ENCODE data around the gene SLC27A5. TPM values are rescaled to one million over a fixed set of nuclear protein-coding genes. Genes with fewer than 3 reads are reported as not detected.
"Not testable (repeated sequence)": the region's sequence is repeated elsewhere in the genome, so short reads cannot be mapped to it uniquely, and the experiment has no call there.

Gene SLC27A5
- total and polyA plus RNA-seq, 2 donors (not counting 3 experiments of a cell fraction or from before 2014, with no cell fraction given): 7.1 to 16.0 TPM

DNA sequence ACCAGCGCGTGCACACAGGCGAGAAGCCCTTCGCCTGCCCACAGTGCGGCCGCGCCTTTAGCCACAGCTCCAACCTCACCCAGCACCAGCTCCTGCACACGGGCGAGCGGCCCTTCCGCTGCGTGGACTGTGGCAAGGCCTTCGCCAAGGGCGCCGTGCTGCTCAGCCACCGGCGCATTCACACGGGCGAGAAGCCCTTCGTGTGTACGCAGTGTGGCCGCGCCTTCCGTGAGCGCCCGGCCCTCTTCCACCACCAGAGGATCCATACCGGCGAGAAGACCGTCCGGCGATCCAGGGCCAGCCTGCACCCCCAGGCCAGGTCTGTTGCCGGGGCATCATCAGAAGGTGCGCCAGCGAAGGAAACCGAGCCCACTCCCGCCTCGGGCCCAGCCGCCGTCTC is 40.1 kb downstream of the SLC27A5 start:
- CTCF ChIA-PET: no interaction called here

GRCh38 chr19:58470837-58471543 is 40.8 kb downstream of the SLC27A5 start:
- H3K9me1 ChIP-seq (replicated peaks; ENCODE audit: control insufficient read depth, extremely low read depth, insufficient read depth, low read length); H3K4me2 ChIP-seq (ENCODE audit: insufficient read depth, low read length); POLR2A ChIA-PET; dilution Hi-C loops (cut with MboI; ENCODE audit: extremely low pct_ligation_motif_present, low sequenced_read_pairs); H3K27ac ChIP-seq (ENCODE audit: insufficient read depth, low read depth, low read length); H3K79me2 ChIP-seq (ENCODE audit: control insufficient read depth, insufficient read depth, low read length); H3K27me3 ChIP-seq (ENCODE audit: control insufficient read depth in 2 of 2, insufficient read depth in 2 of 2, low read length in 2 of 2); H2AFZ ChIP-seq (ENCODE audit: low read depth, low read length); H4K20me1 ChIP-seq (replicated peaks; ENCODE audit: control insufficient read depth, extremely low read depth, insufficient read depth, low read length); H3K4me1 ChIP-seq (ENCODE audit: control insufficient read depth, extremely low read depth, insufficient read depth, low read length); BruUV-seq (replicated peaks); FAIRE-seq; H3K9ac ChIP-seq (replicated peaks; ENCODE audit: extremely low read depth, insufficient read depth, low read length); H3K4me3 ChIP-seq (replicated peaks in 1 of 3; ENCODE audit: insufficient read depth in 1 of 3, low read depth in 1 of 3, low read length in 3 of 3); H3K9me3 ChIP-seq (replicated peaks; ENCODE audit: control insufficient read depth, insufficient read depth, low read length); intact Hi-C loops (cut with micrococcal nuclease); DNase-seq (ENCODE audit: low read depth, low spot score); CTCF ChIA-PET: not testable (repeated sequence)
- peaks cover 4 to 22% of the 10 kb centered on the region in 2 experiments for H3K36me3 ChIP-seq (ENCODE audit: control insufficient read depth in 2 of 2, extremely low read depth in 1 of 2, insufficient read depth in 2 of 2, low read length in 2 of 2)

More for the DNA sequence above, 40.1 kb downstream of the SLC27A5 start:
- no TSS peak for BruUV-seq (replicated peaks)
- H3K4me3 ChIP-seq (replicated peaks in 1 of 3; ENCODE audit: insufficient read depth in 1 of 3, low read depth in 1 of 3, low read length in 3 of 3): no peak overlapping the region
- DNase-seq (ENCODE audit: low read depth, low spot score) (no peak), FAIRE-seq (no peak)
- dilution Hi-C loops (cut with MboI; ENCODE audit: extremely low pct_ligation_motif_present, low sequenced_read_pairs): no loop called here
- no peaks in the 10 kb centered on the region for H4K20me1 ChIP-seq (replicated peaks; ENCODE audit: control insufficient read depth, extremely low read depth, insufficient read depth, low read length)
- no peaks in the 10 kb centered on the region for H3K9me1 ChIP-seq (replicated peaks; ENCODE audit: control insufficient read depth, extremely low read depth, insufficient read depth, low read length)
- H3K4me1 ChIP-seq (ENCODE audit: control insufficient read depth, extremely low read depth, insufficient read depth, low read length): peaks cover 10% of the 10 kb centered on the region
- no peaks in the 10 kb centered on the region for H3K27me3 ChIP-seq (ENCODE audit: control insufficient read depth in 2 of 2, insufficient read depth in 2 of 2, low read length in 2 of 2)
- H2AFZ ChIP-seq (ENCODE audit: low read depth, low read length): no peak overlapping the region
- H3K79me2 ChIP-seq (ENCODE audit: control insufficient read depth, insufficient read depth, low read length): peaks cover 10% of the 10 kb centered on the region
- peaks cover 4 to 22% of the 10 kb centered on the region in 2 experiments for H3K36me3 ChIP-seq (ENCODE audit: control insufficient read depth in 2 of 2, extremely low read depth in 1 of 2, insufficient read depth in 2 of 2, low read length in 2 of 2)
- POLR2A ChIA-PET: no interaction called here
- intact Hi-C loops (cut with micrococcal nuclease): no loop called here
- no peak overlapping the region for H3K27ac ChIP-seq (ENCODE audit: insufficient read depth, low read depth, low read length)
- no peak overlapping the region for H3K9ac ChIP-seq (replicated peaks; ENCODE audit: extremely low read depth, insufficient read depth, low read length)
- H3K4me2 ChIP-seq (ENCODE audit: insufficient read depth, low read length): no peak overlapping the region
- TF ChIP-seq MYC (IDR thresholded peaks at IDR 0.05; ENCODE audit: low read depth, low read length): no peak
- TF ChIP-seq POLR2AphosphoS5 (IDR thresholded peaks at IDR 0.05; ENCODE audit: insufficient read depth, low read depth, low read length): no peak
- no peak for TF ChIP-seq POLR2A (IDR thresholded peaks at IDR 0.05; ENCODE audit: low read depth, low read length)
- TF ChIP-seq, protein P1, sequence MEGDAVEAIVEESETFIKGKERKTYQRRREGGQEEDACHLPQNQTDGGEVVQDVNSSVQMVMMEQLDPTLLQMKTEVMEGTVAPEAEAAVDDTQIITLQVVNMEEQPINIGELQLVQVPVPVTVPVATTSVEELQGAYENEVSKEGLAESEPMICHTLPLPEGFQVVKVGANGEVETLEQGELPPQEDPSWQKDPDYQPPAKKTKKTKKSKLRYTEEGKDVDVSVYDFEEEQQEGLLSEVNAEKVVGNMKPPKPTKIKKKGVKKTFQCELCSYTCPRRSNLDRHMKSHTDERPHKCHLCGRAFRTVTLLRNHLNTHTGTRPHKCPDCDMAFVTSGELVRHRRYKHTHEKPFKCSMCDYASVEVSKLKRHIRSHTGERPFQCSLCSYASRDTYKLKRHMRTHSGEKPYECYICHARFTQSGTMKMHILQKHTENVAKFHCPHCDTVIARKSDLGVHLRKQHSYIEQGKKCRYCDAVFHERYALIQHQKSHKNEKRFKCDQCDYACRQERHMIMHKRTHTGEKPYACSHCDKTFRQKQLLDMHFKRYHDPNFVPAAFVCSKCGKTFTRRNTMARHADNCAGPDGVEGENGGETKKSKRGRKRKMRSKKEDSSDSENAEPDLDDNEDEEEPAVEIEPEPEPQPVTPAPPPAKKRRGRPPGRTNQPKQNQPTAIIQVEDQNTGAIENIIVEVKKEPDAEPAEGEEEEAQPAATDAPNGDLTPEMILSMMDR (IDR thresholded peaks at IDR 0.05; ENCODE audit: extremely low read depth in 1 of 2, insufficient read depth in 1 of 2, low read depth in 1 of 2, low read length in 2 of 2): no peak
- TF ChIP-seq GATA2 (IDR thresholded peaks at IDR 0.05; ENCODE audit: insufficient read depth, insufficient read length, low read depth, low read length): no peak
- no peak for TF ChIP-seq FOS (IDR thresholded peaks at IDR 0.05; ENCODE audit: borderline replicate concordance, insufficient read depth, low read length)
- TF ChIP-seq, protein P2, sequence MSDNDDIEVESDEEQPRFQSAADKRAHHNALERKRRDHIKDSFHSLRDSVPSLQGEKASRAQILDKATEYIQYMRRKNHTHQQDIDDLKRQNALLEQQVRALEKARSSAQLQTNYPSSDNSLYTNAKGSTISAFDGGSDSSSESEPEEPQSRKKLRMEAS (IDR thresholded peaks at IDR 0.05; ENCODE audit: insufficient read depth, insufficient read length): no peak
- TF ChIP-seq EZH2 (IDR thresholded peaks at IDR 0.05; ENCODE audit: borderline replicate concordance, low read depth, low read length, severe bottlenecking): no peak
- no peak for TF ChIP-seq JUN (IDR thresholded peaks at IDR 0.05; ENCODE audit: borderline replicate concordance, insufficient read depth, insufficient read length, low read depth)
- no peaks in the 10 kb centered on the region for H3K9me3 ChIP-seq (replicated peaks; ENCODE audit: control insufficient read depth, insufficient read depth, low read length)

Data from endothelial cell of umbilical vein (primary cell).